ENCODE measurements around the gene CMPK1. TPM values are rescaled to one million over a fixed set of nuclear protein-coding genes. Genes with fewer than 3 reads are reported as not detected.

The CMPK1 gene
- total and polyA plus RNA-seq, 2 experiments from 2014 or later, result 141 to 146 TPM

DNA sequence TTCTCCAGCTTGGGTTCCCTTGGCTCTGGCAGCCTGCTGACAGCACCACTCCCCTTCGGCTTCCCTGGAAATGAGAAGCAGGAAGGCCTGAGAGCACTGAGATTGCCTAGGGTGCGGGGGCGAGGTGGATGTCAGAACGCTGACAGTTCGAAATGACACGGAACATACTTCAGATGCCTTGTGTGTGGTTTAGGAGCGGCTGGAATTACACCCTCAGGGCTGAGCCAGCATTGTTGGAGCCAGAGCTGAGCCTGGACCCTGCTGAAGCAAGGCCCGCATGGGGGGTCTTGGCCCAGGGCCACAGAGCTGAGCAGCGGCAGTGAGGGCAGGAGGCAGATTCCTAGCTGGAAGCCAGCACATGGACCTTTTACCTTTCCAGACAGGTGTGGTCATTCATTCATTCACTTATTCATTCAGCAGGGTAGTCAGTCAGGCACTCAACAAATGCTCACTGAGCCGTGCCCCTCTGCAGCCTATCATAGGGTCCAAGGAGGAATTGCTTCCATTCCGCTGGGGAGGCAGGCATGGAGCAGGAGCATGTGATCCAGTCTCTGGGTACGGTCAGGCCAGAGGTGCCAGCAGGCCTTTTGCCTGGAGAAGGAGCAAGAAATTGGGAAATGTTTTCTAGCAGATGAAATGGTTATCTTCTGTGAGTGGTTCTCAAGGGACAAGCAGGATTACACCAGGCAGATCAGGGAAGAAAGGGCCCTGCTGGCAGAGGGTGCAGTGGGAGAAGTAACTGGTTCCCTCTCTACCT is 75.9 kb downstream of the CMPK1 start:
- H3K79me2 ChIP-seq (ENCODE audit: insufficient read depth), result no peaks in the 10 kb centered on the region
- H2AFZ ChIP-seq, result no peak overlapping the region
- peak overlapping the region; percentile 72 for H3K27ac ChIP-seq
- no peaks in the 10 kb centered on the region for H3K9me3 ChIP-seq (ENCODE audit: low read depth)
- TF ChIP-seq EZH2 (IDR thresholded peaks at IDR 0.05; ENCODE audit: insufficient read depth, poor library complexity, severe bottlenecking) (no peak), EZH2phosphoT487 (IDR thresholded peaks at IDR 0.05; ENCODE audit: insufficient read depth, low read depth) (no peak)
- H3K9ac ChIP-seq, result no peak overlapping the region; the same call in 1 of the 2 replicates
- H3K4me1 ChIP-seq (ENCODE audit: insufficient read depth), result peaks cover 58% of the 10 kb centered on the region
- no peaks in the 10 kb centered on the region for H4K20me1 ChIP-seq (ENCODE audit: insufficient read depth)
- DNase-seq, result peak; percentile 95
- peaks cover 54% of the 10 kb centered on the region for H3F3A ChIP-seq (ENCODE audit: insufficient read depth)
- in situ Hi-C loops (cut with MboI), result no loop called here
- no peaks in the 10 kb centered on the region for H3K9me2 ChIP-seq (ENCODE audit: insufficient read depth)
- peak overlapping the region; percentile 6; the same call in 1 of the 2 replicates for H3K4me3 ChIP-seq
- peak overlapping the region; percentile 74 for H3K4me2 ChIP-seq (ENCODE audit: unreplicated experiment)
- H3K27me3 ChIP-seq (replicated peaks; ENCODE audit: insufficient read depth), result no peaks in the 10 kb centered on the region
- WGBS, 2 experiments (ENCODE audit: low coverage in 1 of 2, low lambda C conversion rate in 2 of 2, missing lambda C conversion rate in 2 of 2), result 2 to 8% methylated on average over 12 of the region's 12 CpGs
- no peaks in the 10 kb centered on the region for H3K36me3 ChIP-seq (ENCODE audit: low read depth)

DNA sequence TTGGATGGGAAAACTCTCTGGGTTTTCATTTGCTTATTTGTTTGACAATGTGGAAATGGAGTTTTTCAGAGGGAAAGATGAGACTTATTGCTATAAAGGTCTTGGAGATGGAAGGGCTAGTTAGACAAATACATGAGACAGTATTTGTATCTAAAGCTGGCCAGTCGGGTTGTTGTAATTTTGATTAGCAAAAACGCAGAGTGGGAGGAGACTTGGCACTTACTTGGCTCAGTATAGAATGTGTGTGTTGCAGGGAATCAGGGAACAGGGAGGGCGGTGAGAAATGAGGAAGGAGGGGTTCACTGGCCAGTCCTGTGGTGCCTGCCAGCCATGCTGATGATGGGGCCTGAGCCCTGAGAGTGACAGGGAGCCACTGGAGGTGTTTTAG is 76.5 kb downstream of the CMPK1 start:
- Histone ChIP-seq H3K9me2 (ENCODE audit: insufficient read depth) (no peaks in the 10 kb centered on the region), H3K27ac (peak overlapping the region; percentile 72), H3K79me2 (ENCODE audit: insufficient read depth) (no peaks in the 10 kb centered on the region), H3K27me3 (replicated peaks; ENCODE audit: insufficient read depth) (no peaks in the 10 kb centered on the region), H4K20me1 (ENCODE audit: insufficient read depth) (no peaks in the 10 kb centered on the region), H2AFZ (no peak overlapping the region), H3F3A (ENCODE audit: insufficient read depth) (peaks cover 54% of the 10 kb centered on the region), H3K36me3 (ENCODE audit: low read depth) (no peaks in the 10 kb centered on the region), H3K4me1 (ENCODE audit: insufficient read depth) (peaks cover 58% of the 10 kb centered on the region), H3K9ac (no peak overlapping the region), H3K9me3 (ENCODE audit: low read depth) (no peaks in the 10 kb centered on the region), H3K4me3 (no peak overlapping the region), H3K4me2 (ENCODE audit: unreplicated experiment) (peak overlapping the region; percentile 74)
- 45 to 58% methylated on average over 3 of the region's 3 CpGs for WGBS, 2 experiments (ENCODE audit: low coverage in 1 of 2, low lambda C conversion rate in 2 of 2, missing lambda C conversion rate in 2 of 2)
- DNase-seq, result no peak
- TF ChIP-seq EZH2 (IDR thresholded peaks at IDR 0.05; ENCODE audit: insufficient read depth, poor library complexity, severe bottlenecking), result no peak
- TF ChIP-seq EZH2phosphoT487 (IDR thresholded peaks at IDR 0.05; ENCODE audit: insufficient read depth, low read depth), result no peak
- in situ Hi-C loops (cut with MboI), result no loop called here

DNA sequence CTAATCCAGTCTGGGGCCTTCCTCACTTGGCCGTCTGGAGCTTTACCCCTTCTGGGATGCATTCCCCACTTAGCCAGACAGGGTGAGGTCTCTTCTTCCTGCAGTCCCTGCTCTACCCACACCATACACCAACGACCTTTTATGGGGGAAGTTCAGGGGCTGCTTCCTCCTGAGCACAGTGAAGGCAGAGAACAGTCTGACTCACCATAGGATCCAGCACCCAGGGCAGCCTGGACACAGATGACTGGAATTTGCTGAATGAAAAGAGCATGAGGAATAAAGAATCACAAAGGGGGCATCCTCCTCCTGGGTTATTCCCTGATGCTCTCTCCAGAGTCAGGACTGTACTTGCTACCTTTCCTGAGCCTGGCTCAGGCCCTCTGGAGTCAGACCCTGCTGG is 77.8 kb downstream of the CMPK1 start:
- no peaks in the 10 kb centered on the region for H3K9me3 ChIP-seq (ENCODE audit: low read depth)
- TF ChIP-seq EZH2 (IDR thresholded peaks at IDR 0.05; ENCODE audit: insufficient read depth, poor library complexity, severe bottlenecking) (no peak), EZH2phosphoT487 (IDR thresholded peaks at IDR 0.05; ENCODE audit: insufficient read depth, low read depth) (no peak)
- no peaks in the 10 kb centered on the region for H3K79me2 ChIP-seq (ENCODE audit: insufficient read depth)
- no peaks in the 10 kb centered on the region; the same call in 1 of the 2 replicates for H3K27me3 ChIP-seq (replicated peaks; ENCODE audit: insufficient read depth)
- no peak overlapping the region for H2AFZ ChIP-seq
- no peak overlapping the region for H3K9ac ChIP-seq
- peaks cover 48% of the 10 kb centered on the region for H3F3A ChIP-seq (ENCODE audit: insufficient read depth)
- H3K4me3 ChIP-seq, result no peak overlapping the region
- no peak overlapping the region for H3K27ac ChIP-seq
- H4K20me1 ChIP-seq (ENCODE audit: insufficient read depth), result no peaks in the 10 kb centered on the region
- in situ Hi-C loops (cut with MboI), result no loop called here
- peaks cover 56% of the 10 kb centered on the region for H3K4me1 ChIP-seq (ENCODE audit: insufficient read depth)
- no peaks in the 10 kb centered on the region for H3K36me3 ChIP-seq (ENCODE audit: low read depth)
- peak overlapping the region; percentile 2 for H3K4me2 ChIP-seq (ENCODE audit: unreplicated experiment)
- no peaks in the 10 kb centered on the region for H3K9me2 ChIP-seq (ENCODE audit: insufficient read depth)
- peak; percentile 74 for DNase-seq
- 20 to 28% methylated on average over 2 of the region's 2 CpGs for WGBS, 2 experiments (ENCODE audit: low coverage in 1 of 2, low lambda C conversion rate in 2 of 2, missing lambda C conversion rate in 2 of 2)

DNA sequence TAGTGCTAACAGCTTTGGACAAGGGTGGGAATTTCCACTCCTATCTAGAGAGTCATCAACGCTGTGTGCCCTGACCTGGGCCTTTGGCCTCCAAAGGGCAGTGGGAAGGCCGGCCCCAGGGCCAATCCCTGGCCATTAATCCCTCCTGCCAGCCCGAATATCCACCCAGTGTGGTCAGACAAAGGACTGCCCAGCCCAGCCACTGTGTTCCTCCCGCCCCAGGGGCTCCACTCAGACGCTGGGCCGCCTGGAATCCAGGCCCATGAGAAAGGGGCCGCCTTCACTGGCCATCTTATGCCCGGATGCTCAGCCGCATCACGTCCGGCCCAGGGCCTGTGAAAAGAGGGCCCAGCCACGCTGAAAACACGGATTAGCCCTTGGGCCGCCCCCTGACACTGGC is 78.8 kb downstream of the CMPK1 start:
- in situ Hi-C loops (cut with MboI), result no loop called here
- no peak overlapping the region for H3K27ac ChIP-seq

More for the DNA sequence above, 78.8 kb downstream of the CMPK1 start:
- Histone ChIP-seq H3K36me3 (ENCODE audit: low read depth) (no peaks in the 10 kb centered on the region), H3K9me3 (ENCODE audit: low read depth) (no peaks in the 10 kb centered on the region), H2AFZ (no peak overlapping the region), H3K79me2 (ENCODE audit: insufficient read depth) (no peaks in the 10 kb centered on the region), H3K9ac (no peak overlapping the region), H3F3A (ENCODE audit: insufficient read depth) (peaks cover 38% of the 10 kb centered on the region), H3K4me1 (ENCODE audit: insufficient read depth) (peaks cover 46% of the 10 kb centered on the region), H3K4me2 (ENCODE audit: unreplicated experiment) (no peak overlapping the region), H3K9me2 (ENCODE audit: insufficient read depth) (no peaks in the 10 kb centered on the region), H3K27me3 (replicated peaks; ENCODE audit: insufficient read depth) (no peaks in the 10 kb centered on the region; the same call in 1 of the 2 replicates), H3K4me3 (no peak overlapping the region), H4K20me1 (ENCODE audit: insufficient read depth) (no peaks in the 10 kb centered on the region)
- 97% methylated on average over 14 of the region's 14 CpGs for WGBS, 2 experiments (ENCODE audit: low coverage in 1 of 2, low lambda C conversion rate in 2 of 2, missing lambda C conversion rate in 2 of 2)
- no peak for DNase-seq
- TF ChIP-seq EZH2phosphoT487 (IDR thresholded peaks at IDR 0.05; ENCODE audit: insufficient read depth, low read depth) (no peak), EZH2 (IDR thresholded peaks at IDR 0.05; ENCODE audit: insufficient read depth, poor library complexity, severe bottlenecking) (no peak)
